Cortex of kidney (tissue), 1 donor: ENCODE results near the gene EFCAB13.

Experiments
- DNase-seq: peaks from one replicate; lab custom pipeline; 2025; lab: John Stamatoyannopoulos, UW

The EFCAB13 gene

GRCh38 chr17:47295037-47295873, 28.5 kb upstream of the EFCAB13 start:
- DNase-seq, result no peak

GRCh38 chr17:47295874-47296255, 27.9 kb upstream of the EFCAB13 start:
- DNase-seq, result no peak

GRCh38 chr17:47297661-47298400, 25.9 kb upstream of the EFCAB13 start:
- no peak for DNase-seq

- no peak for DNase-seq
Observed at GRCh38 chr17:47298712-47299111, 25.0 kb upstream of the EFCAB13 start.

- no peak for DNase-seq
Observed at GRCh38 chr17:47299239-47299910, 24.4 kb upstream of the EFCAB13 start.

- no peak for DNase-seq
Observed at GRCh38 chr17:47300718-47301117, 23.0 kb upstream of the EFCAB13 start.

GRCh38 chr17:47301161-47301560, 22.6 kb upstream of the EFCAB13 start:
- DNase-seq, result no peak

GRCh38 chr17:47301831-47302230, 21.9 kb upstream of the EFCAB13 start:
- no peak for DNase-seq

GRCh38 chr17:47304186-47304585, 19.6 kb upstream of the EFCAB13 start:
- DNase-seq, result no peak

- no peak for DNase-seq
Observed at GRCh38 chr17:47305302-47305923, 18.3 kb upstream of the EFCAB13 start.

GRCh38 chr17:47310186-47310733, 13.5 kb upstream of the EFCAB13 start:
- no peak for DNase-seq

- DNase-seq, result no peak
Observed at GRCh38 chr17:47311420-47311819, 12.3 kb upstream of the EFCAB13 start.

GRCh38 chr17:47315451-47316266, 8.1 kb upstream of the EFCAB13 start:
- no peak for DNase-seq

- no peak for DNase-seq
Observed at GRCh38 chr17:47316311-47316710, 7.4 kb upstream of the EFCAB13 start.

GRCh38 chr17:47317119-47317518, 6.6 kb upstream of the EFCAB13 start:
- DNase-seq, result no peak

GRCh38 chr17:47318197-47318918, 5.4 kb upstream of the EFCAB13 start:
- no peak for DNase-seq

GRCh38 chr17:47320879-47321502, 2.8 kb upstream of the EFCAB13 start:
- DNase-seq, result no peak

GRCh38 chr17:47324224-47325020, 667 bp downstream of the EFCAB13 start:
- no peak for DNase-seq

GRCh38 chr17:47325176-47325575, 1.4 kb downstream of the EFCAB13 start:
- DNase-seq, result no peak
